Stomach smooth muscle (tissue), 2 donors: ENCODE data around the gene ADORA3.

Experiments used
- H3K27ac ChIP-seq: one replicate; pipeline ENCODE4 v1.7.0; 2013; ENCODE audit warnings: mild to moderate bottlenecking, low read length, inconsistent platforms
- H3K27me3 ChIP-seq, 2 donors: one replicate each; pipeline ENCODE4 v1.7.0; 2013; ENCODE audit warnings: low read length in 2 of 2; ENCODE audit not compliant: insufficient read depth in 2 of 2, control insufficient read depth in 1 of 2
- H3K36me3 ChIP-seq, 2 donors: one replicate each; pipeline ENCODE4 v1.7.0; 2013; ENCODE audit warnings: low read length in 2 of 2; ENCODE audit not compliant: control insufficient read depth in 2 of 2, insufficient read depth in 2 of 2
- H3K4me1 ChIP-seq: one replicate; pipeline ENCODE4 v1.7.0; 2013; ENCODE audit warnings: low read length; ENCODE audit not compliant: control insufficient read depth, insufficient read depth
- H3K4me3 ChIP-seq, 2 donors: one replicate each; pipeline ENCODE4 v1.7.0; 2013; ENCODE audit warnings: low read length in 2 of 2
- H3K9ac ChIP-seq, 2 donors: one replicate each; pipeline ENCODE4 v1.7.0; 2013; ENCODE audit warnings: low read length in 2 of 2, mild to moderate bottlenecking in 1 of 2
- H3K9me3 ChIP-seq, 2 donors: one replicate each; pipeline ENCODE4 v1.7.0; 2013; ENCODE audit warnings: low read length in 2 of 2; ENCODE audit not compliant: control insufficient read depth in 2 of 2
- donor health status: healthy.
- donor health status: Pancreatic carcinoma.

The ADORA3 gene

DNA sequence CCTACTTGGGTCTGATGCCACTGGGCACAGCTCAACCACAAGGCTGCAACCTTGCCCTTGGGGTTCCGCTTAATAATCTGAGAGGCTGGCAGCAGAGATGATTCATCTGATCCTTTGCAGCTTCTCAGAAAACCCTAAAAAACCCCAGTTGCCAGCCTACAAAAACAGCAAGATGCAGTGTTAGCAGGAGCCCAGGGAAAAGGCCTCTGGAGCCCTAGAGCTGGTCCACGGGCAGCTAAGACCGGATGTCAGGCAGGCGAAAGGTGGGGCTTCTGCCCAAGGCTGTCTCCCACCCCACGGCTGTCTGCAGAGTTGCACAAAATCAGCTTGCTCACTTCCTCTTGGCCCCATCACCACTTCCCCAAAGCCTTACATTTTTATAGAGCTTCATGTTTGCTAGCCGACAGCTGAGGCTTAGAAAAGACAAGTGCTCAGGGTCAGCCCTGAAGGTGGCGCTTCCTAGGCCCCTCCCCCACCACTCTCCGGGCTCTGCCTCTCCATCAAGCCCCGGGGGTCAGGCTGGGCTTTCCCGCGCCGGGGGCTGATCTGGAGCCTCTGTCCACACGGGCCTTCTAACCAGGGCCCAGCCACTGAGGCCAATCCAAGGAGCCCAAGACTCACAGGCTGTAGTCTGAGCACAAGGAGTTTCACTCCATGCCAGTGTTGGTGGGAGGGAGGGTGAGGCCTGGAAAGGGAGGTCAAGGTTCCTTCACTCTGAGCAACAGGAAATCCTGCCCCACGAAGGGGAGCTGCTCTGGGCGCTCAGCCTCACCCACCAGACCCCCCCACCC lies 4.2 kb upstream of the ADORA3 start:
- no peaks in the 10 kb centered on the region for H3K36me3 ChIP-seq
- H3K4me1 ChIP-seq = peaks cover 57% of the 10 kb centered on the region
- peak overlapping the region; percentile 48 to 64 for H3K4me3 ChIP-seq
- no peaks in the 10 kb centered on the region for H3K9me3 ChIP-seq
- H3K27me3 ChIP-seq = no peaks in the 10 kb centered on the region
- H3K9ac ChIP-seq = peak overlapping the region; percentile 80 to 84
- peak overlapping the region; percentile 95 for H3K27ac ChIP-seq

DNA sequence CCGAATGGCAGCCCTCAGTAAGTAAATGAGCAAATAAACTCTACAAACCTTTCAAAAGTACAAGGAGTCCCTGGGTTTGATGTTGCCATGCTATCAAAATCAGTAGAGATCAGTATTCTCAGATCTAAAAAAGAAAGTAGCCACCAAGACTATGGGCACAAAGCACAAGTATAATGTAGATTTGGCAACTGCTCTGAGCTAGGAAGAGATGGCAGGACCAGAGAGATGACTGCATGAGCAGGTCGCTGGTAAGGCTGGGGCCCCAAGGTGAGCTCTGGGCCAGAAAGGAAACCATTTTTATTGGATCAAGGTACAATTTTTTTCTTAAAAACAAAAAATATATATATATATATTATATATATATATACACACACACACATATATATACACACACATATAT lies 3.1 kb upstream of the ADORA3 start:
- Histone ChIP-seq H3K27ac (peak overlapping the region; percentile 25), H3K9me3 (no peaks in the 10 kb centered on the region), H3K4me3 (no peak overlapping the region), H3K27me3 (no peaks in the 10 kb centered on the region), H3K4me1 (peaks cover 49% of the 10 kb centered on the region), H3K9ac (peak overlapping the region in 1 of 2 donors; percentile 43), H3K36me3 (no peaks in the 10 kb centered on the region)

DNA sequence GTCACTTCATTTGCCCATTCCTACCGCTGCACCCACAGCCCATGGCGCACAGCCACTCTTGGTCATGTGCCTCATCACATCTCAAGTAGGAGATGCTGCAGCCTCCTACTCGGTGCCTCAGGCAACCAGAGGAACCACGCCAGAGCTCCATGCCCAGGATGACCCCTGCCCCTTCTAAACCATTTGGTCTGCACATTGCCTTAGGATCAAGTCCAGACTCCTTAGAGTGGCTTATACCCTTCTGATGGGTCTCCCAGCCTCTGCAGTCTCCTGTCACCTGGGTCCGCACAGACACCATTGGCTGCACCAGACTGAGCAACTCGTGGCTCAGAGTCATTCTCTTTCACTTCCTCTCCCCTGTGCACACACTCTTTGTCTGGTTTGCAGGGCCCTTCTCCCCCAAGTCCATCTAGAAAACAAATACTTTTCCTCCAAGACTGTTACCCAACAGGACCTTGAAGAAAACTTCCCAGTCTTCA lies 2.2 kb upstream of the ADORA3 start:
- Histone ChIP-seq H3K27ac (no peak overlapping the region), H3K27me3 (no peaks in the 10 kb centered on the region), H3K9ac (no peak overlapping the region), H3K4me3 (no peak overlapping the region), H3K36me3 (no peaks in the 10 kb centered on the region), H3K4me1 (peaks cover 45% of the 10 kb centered on the region), H3K9me3 (no peaks in the 10 kb centered on the region)

DNA sequence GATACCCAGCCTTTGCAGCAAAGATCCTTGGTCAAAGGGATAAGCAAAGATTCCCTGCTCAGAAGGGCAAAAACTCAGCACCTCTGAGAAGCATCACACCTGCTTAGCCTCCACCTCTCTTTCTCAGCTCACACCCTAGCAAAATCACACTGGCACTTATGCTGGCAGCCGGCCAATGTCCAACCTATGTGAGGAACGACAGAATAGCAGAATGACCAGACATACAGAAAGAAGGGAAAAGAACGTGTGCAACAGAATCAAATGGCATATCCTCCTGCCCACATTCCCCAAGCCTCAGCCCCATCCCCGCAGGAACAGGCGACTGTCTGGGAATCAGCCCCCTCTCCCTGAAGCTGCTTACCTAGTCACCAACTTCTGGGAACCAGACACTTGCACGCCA lies 664 bp upstream of the ADORA3 start:
- no peaks in the 10 kb centered on the region for H3K9me3 ChIP-seq
- no peaks in the 10 kb centered on the region for H3K36me3 ChIP-seq
- H3K27ac ChIP-seq = no peak overlapping the region
- peaks cover 31% of the 10 kb centered on the region for H3K4me1 ChIP-seq
- no peak overlapping the region for H3K9ac ChIP-seq
- H3K4me3 ChIP-seq = no peak overlapping the region
- no peaks in the 10 kb centered on the region for H3K27me3 ChIP-seq

DNA sequence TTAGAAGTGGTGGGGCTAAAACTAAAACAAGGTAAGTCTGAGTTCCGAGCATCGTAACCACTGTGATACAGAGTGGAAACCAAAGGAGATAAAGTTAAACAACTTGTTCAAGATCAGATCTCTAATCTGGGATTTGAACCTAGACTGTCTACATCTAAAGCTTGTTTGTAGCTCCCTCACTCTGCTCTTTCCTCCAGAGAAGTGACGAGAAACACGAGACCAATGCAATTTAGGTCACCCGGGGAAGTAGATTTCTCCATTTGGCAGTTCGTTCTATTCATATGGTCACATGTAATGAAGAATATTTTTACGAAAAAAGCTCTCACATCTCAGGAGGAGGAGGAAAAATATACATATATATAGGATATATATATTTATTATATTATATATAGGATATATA lies 1.8 kb downstream of the ADORA3 start:
- Histone ChIP-seq H3K27ac (no peak overlapping the region), H3K36me3 (no peaks in the 10 kb centered on the region), H3K4me3 (no peak overlapping the region), H3K9ac (no peak overlapping the region), H3K9me3 (no peaks in the 10 kb centered on the region), H3K4me1 (peaks cover 11% of the 10 kb centered on the region), H3K27me3 (no peaks in the 10 kb centered on the region)

DNA sequence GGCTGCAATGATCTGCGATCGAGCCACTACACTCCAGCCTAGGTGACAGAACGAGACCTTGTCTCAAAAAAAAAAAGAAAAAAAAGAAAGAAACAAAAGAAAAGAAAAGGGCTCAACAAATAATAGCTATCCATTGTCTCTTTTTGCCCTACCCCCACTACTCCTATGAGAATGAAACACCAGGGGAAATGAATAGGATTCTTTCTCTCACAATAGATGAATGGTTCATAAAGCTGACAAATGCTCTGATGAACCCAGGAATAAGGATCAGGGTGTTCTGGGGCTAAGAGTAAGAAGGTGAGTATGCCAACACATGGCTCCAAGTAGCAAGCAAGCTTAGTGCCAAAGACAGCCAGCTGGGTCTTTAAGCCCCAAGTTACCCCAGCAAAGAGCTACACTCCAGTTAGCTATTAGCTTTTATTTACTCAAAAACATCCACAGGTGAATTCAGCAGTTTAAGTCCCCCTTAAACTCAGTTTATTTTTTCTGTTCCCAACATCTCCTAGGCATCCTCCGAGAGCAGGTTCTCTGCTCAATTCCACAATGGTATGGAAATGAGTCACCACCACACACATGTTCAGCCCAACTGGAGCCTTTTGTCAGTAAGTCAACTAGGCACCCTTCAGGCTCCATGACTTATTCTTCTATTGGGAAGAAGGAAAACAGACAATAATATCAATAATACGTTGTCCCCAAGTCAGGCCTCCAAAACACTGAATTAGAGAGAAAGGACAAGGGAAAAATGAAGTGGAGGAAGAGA lies 4.2 kb downstream of the ADORA3 start:
- no peaks in the 10 kb centered on the region for H3K27me3 ChIP-seq
- no peaks in the 10 kb centered on the region for H3K4me1 ChIP-seq
- no peaks in the 10 kb centered on the region for H3K9me3 ChIP-seq
- no peak overlapping the region for H3K4me3 ChIP-seq
- no peaks in the 10 kb centered on the region for H3K36me3 ChIP-seq
- H3K27ac ChIP-seq = no peak overlapping the region
- no peak overlapping the region for H3K9ac ChIP-seq

DNA sequence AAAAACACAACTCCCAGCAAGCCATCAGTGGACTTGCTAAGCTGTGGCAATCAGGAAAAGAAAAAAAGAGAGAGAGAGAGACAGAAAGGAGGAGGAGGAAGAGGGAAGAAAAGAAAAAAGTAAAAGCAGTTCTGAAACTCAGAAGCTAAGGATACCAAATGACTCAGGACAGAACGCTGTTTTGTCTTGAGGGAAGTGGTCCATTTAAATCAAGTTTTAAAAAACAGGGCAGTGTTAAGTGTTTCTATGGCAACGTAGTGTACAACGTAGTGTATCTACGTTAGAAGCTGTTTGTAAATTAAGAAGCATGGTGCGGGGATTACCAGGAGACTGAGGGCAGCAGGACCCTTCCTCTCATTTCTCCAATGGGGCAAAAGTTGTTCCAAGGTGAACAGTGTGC lies 5.8 kb downstream of the ADORA3 start:
- H3K27me3 ChIP-seq = no peaks in the 10 kb centered on the region
- no peaks in the 10 kb centered on the region for H3K4me1 ChIP-seq
- H3K27ac ChIP-seq = no peak overlapping the region
- no peaks in the 10 kb centered on the region for H3K9me3 ChIP-seq
- H3K9ac ChIP-seq = no peak overlapping the region
- H3K36me3 ChIP-seq = no peaks in the 10 kb centered on the region
- H3K4me3 ChIP-seq = no peak overlapping the region

DNA sequence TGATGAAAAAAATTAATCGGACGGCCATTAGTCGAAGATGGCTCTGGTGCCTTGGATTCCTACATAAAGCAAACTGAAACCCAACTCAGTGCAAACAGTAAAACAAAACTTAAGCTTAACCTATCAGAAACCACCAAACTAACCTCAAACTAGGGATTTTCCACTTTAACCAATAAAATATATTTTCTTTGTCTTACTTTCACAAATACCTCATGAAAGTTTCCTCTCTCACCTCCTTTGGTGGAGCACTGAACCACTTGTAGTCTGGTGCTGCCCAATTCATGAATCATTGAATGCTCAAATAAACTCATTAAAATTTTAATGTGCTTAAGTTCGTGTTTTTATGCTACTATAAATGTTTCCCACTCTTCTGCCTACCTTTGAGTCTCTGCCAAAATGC lies 7.0 kb downstream of the ADORA3 start:
- no peak overlapping the region for H3K27ac ChIP-seq
- no peak overlapping the region for H3K4me3 ChIP-seq
- H3K36me3 ChIP-seq = no peaks in the 10 kb centered on the region
- no peak overlapping the region for H3K9ac ChIP-seq
- no peaks in the 10 kb centered on the region for H3K4me1 ChIP-seq
- no peaks in the 10 kb centered on the region for H3K27me3 ChIP-seq
- no peaks in the 10 kb centered on the region for H3K9me3 ChIP-seq

DNA sequence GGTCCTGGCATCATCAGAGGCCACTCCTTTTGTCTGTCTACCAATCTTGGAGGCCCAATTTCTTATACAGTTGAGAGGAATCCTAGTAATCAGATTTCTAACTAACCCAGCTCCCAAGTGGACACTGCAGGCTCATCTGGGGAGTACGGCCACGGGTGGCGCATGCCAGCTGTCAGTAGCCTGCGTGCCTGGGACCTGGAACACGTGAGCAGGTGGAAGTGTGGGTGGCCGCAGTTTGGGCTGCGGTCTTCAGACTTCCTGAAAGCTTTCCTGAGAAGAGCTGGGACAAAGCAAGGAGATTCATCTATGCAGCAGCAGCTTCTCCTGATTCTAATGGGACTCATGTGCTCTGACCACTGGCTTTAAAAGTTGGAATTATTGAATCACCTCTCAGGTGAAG lies 12.4 kb downstream of the ADORA3 start:
- H3K27ac ChIP-seq = no peak overlapping the region
- no peaks in the 10 kb centered on the region for H3K9me3 ChIP-seq
- no peak overlapping the region for H3K9ac ChIP-seq
- H3K27me3 ChIP-seq = no peaks in the 10 kb centered on the region
- H3K36me3 ChIP-seq = no peaks in the 10 kb centered on the region
- H3K4me3 ChIP-seq = no peak overlapping the region
- H3K4me1 ChIP-seq = no peaks in the 10 kb centered on the region

DNA sequence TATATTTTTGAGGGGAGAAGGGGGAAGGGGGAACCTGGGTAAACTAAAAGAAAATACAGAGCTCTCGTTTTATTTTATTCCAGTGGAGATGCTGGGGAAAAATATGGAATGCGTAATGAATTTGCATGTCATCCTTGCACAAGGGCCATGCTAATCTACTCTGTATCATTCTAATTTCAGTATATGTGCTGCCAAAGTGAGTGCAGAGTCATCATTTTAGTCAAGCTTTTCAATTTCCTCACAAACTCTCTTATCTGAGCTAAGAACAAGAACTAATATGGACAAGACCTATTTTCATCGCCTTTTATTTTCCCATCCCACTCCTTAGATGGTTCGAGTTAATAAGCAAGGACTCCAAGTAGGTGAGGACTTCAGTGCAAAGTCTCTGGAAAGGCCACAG lies 13.2 kb downstream of the ADORA3 start:
- no peaks in the 10 kb centered on the region for H3K4me1 ChIP-seq
- no peaks in the 10 kb centered on the region for H3K27me3 ChIP-seq
- H3K36me3 ChIP-seq = no peaks in the 10 kb centered on the region
- no peak overlapping the region for H3K4me3 ChIP-seq
- no peak overlapping the region for H3K27ac ChIP-seq
- H3K9ac ChIP-seq = no peak overlapping the region
- H3K9me3 ChIP-seq = no peaks in the 10 kb centered on the region

DNA sequence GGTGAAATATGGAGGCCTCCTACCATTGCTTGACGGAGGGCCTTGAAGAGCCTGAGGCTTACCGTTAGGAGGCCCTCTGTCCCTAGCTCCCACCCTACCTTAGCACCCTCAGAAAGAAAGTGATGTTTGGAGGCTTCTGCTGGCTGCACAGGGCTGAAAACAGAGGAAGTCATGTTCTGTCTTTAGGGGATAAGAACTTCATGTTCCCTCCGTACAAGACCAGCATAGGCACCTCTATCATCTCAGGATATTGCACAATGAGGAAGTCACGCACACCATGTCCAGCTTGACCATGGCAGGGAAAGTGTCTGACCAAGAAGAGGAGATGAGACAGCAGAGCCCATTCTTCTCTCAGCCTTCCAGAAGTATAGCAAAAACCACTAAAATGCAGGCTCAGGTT lies 13.8 kb downstream of the ADORA3 start:
- H3K9ac ChIP-seq = no peak overlapping the region
- no peaks in the 10 kb centered on the region for H3K27me3 ChIP-seq
- H3K36me3 ChIP-seq = no peaks in the 10 kb centered on the region
- H3K4me3 ChIP-seq = no peak overlapping the region
- H3K27ac ChIP-seq = no peak overlapping the region
- H3K4me1 ChIP-seq = no peaks in the 10 kb centered on the region
- H3K9me3 ChIP-seq = no peaks in the 10 kb centered on the region
